Astrocyte of the cerebellum (primary cell): ENCODE measurements around the gene RSPH9.

Experiments used
- DNase-seq: peaks from one replicate; pipeline ENCODE4 v3.0.0-alpha.2; 2011; ENCODE audit warnings: low read depth
- H3K4me3 ChIP-seq: 2 replicates; pipeline ENCODE4 v1.5.1; 2011; ENCODE audit warnings: mild to moderate bottlenecking, low read depth, low read length, moderate library complexity
- CTCF ChIP-seq: IDR thresholded peaks from 2 replicates; pipeline ENCODE4 v1.5.1; 2012; ENCODE audit warnings: low read length, low read depth, moderate library complexity, mild to moderate bottlenecking; ENCODE audit errors: missing control alignments
- in situ Hi-C: cut with HindIII; loops from 2 replicates; pipeline ENCODE4 v1.10.0; 2017; ENCODE audit warnings: low sequenced_read_pairs

RSPH9 gene

GRCh38 chr6:43703512-43704429 is 58.9 kb downstream of the RSPH9 start:
- in situ Hi-C loops: no loop called here
- no peak overlapping the region for H3K4me3 ChIP-seq
- TF ChIP-seq CTCF: no peak
- no peak for DNase-seq

GRCh38 chr6:43705996-43706395 is 61.2 kb downstream of the RSPH9 start:
- no peak for TF ChIP-seq CTCF
- H3K4me3 ChIP-seq: no peak overlapping the region
- no peak for DNase-seq
- in situ Hi-C loops: no loop called here

GRCh38 chr6:43706788-43707187 is 62.0 kb downstream of the RSPH9 start:
- in situ Hi-C loops: no loop called here
- H3K4me3 ChIP-seq: no peak overlapping the region
- TF ChIP-seq CTCF: no peak
- no peak for DNase-seq

GRCh38 chr6:43707269-43707668 is 62.4 kb downstream of the RSPH9 start:
- no peak overlapping the region for H3K4me3 ChIP-seq
- in situ Hi-C loops: no loop called here
- no peak for TF ChIP-seq CTCF
- no peak for DNase-seq

GRCh38 chr6:43707767-43708166 is 62.9 kb downstream of the RSPH9 start:
- TF ChIP-seq CTCF: no peak
- in situ Hi-C loops: no loop called here

GRCh38 chr6:43708860-43709653 is 64.2 kb downstream of the RSPH9 start:
- no peak overlapping the region for H3K4me3 ChIP-seq
- in situ Hi-C loops: no loop called here
- no peak for DNase-seq
- TF ChIP-seq CTCF: no peak

More at GRCh38 chr6:43707767-43708166, 62.9 kb downstream of the RSPH9 start:
- no peak overlapping the region for H3K4me3 ChIP-seq
- no peak for DNase-seq
